Measurements from ENCODE around the gene PLXNC1.

- TF ChIP-seq POLR2AphosphoS5 (IDR thresholded peaks at IDR 0.05; ENCODE audit: low read depth) (no peak), CTCF (IDR thresholded peaks at IDR 0.05; ENCODE audit: insufficient read depth, low read length) (no peak)
Measured at GRCh38 chr12:94239332-94239993, 91.1 kb downstream of the PLXNC1 start.

All from HL-60 (cell line).